WTC11 (cell line): ENCODE results near the gene PRPF6. TPM values are rescaled to one million over a fixed set of nuclear protein-coding genes. Genes with fewer than 3 reads are reported as not detected.

Experiments
- ATF2 ChIP-seq: sonication (generic); formaldehyde crosslinking; IDR thresholded peaks from 2 replicates; pipeline ENCODE4 v1.8.1; 2022; ENCODE audit warnings: low read depth, missing genetic modification reagents, borderline replicate concordance
- CDX4 ChIP-seq: fragments of 250-450 bp; sonication (Bioruptor Pico); IDR thresholded peaks from 2 replicates; pipeline ENCODE4 v1.9.0; 2021; ENCODE audit warnings: moderate library complexity, mild to moderate bottlenecking, inconsistent platforms, borderline replicate concordance
- CREB1 ChIP-seq: sonication (generic); formaldehyde crosslinking; IDR thresholded peaks from 2 replicates; pipeline ENCODE4 v1.8.0; 2023; ENCODE audit warnings: mild to moderate bottlenecking, missing genetic modification reagents
- E2F1 ChIP-seq: sonication (generic); formaldehyde crosslinking; IDR thresholded peaks from 2 replicates; pipeline ENCODE4 v1.8.0; 2022; ENCODE audit warnings: mild to moderate bottlenecking, missing genetic modification reagents
- ERG ChIP-seq: fragments of 250-450 bp; sonication (Bioruptor Pico); IDR thresholded peaks from 2 replicates; pipeline ENCODE4 v1.8.0; 2021; ENCODE audit warnings: mild to moderate bottlenecking
- ESRRA ChIP-seq: sonication (generic); formaldehyde crosslinking; IDR thresholded peaks from 2 replicates; pipeline ENCODE4 v1.8.1; 2022; ENCODE audit warnings: mild to moderate bottlenecking, missing genetic modification reagents, borderline replicate concordance
- HMGA2 ChIP-seq: fragments of 250-450 bp; sonication (Bioruptor Pico); IDR thresholded peaks from 2 replicates; pipeline ENCODE4 v1.4.0; 2021; ENCODE audit warnings: mild to moderate bottlenecking, moderate library complexity
- IRF2 ChIP-seq: sonication (generic); formaldehyde crosslinking; IDR thresholded peaks from 2 replicates; pipeline ENCODE4 v1.8.0; 2022; ENCODE audit warnings: low read depth, missing genetic modification reagents, borderline replicate concordance
- MAX ChIP-seq: sonication (generic); formaldehyde crosslinking; IDR thresholded peaks from 2 replicates; pipeline ENCODE4 v1.8.0; 2022; ENCODE audit warnings: mild to moderate bottlenecking, missing genetic modification reagents
- MLX ChIP-seq: sonication (generic); formaldehyde crosslinking; IDR thresholded peaks from 2 replicates; pipeline ENCODE4 v1.8.1; 2023; ENCODE audit warnings: mild to moderate bottlenecking, missing genetic modification reagents, moderate library complexity
- MXD4 ChIP-seq: fragments of 250-450 bp; sonication (Bioruptor Pico); IDR thresholded peaks from 2 replicates; pipeline ENCODE4 v1.8.0; 2021; ENCODE audit warnings: mild to moderate bottlenecking, moderate library complexity, borderline replicate concordance
- OVOL2 ChIP-seq: fragments of 250-450 bp; sonication (Bioruptor Pico); IDR thresholded peaks from 2 replicates; pipeline ENCODE4 v1.9.0; 2021; ENCODE audit warnings: mild to moderate bottlenecking, borderline replicate concordance
- PREB ChIP-seq: sonication (generic); formaldehyde crosslinking; IDR thresholded peaks from 2 replicates; pipeline ENCODE4 v1.8.1; 2022; ENCODE audit warnings: mild to moderate bottlenecking, missing genetic modification reagents, moderate library complexity, borderline replicate concordance
- RORB ChIP-seq: fragments of 250-450 bp; sonication (Bioruptor Pico); IDR thresholded peaks from 2 replicates; pipeline ENCODE4 v1.9.0; 2021; ENCODE audit warnings: mild to moderate bottlenecking
- SMAD3 ChIP-seq: sonication (generic); formaldehyde crosslinking; IDR thresholded peaks from 2 replicates; pipeline ENCODE4 v1.8.0; 2022; ENCODE audit warnings: missing genetic modification reagents, mild to moderate bottlenecking, borderline replicate concordance
- SOX15 ChIP-seq: fragments of 250-450 bp; sonication (Bioruptor Pico); IDR thresholded peaks from 2 replicates; pipeline ENCODE4 v1.9.0; 2021; ENCODE audit warnings: mild to moderate bottlenecking
- STAT6 ChIP-seq: sonication (generic); formaldehyde crosslinking; conservative IDR thresholded peaks from 2 replicates; pipeline ENCODE4 v1.8.1; 2023; ENCODE audit warnings: mild to moderate bottlenecking, low read depth, missing genetic modification reagents, moderate library complexity
- TP53 ChIP-seq: sonication (generic); formaldehyde crosslinking; IDR thresholded peaks from 2 replicates; pipeline ENCODE4 v1.8.1; 2023; ENCODE audit warnings: mild to moderate bottlenecking, missing genetic modification reagents
- USF1 ChIP-seq: sonication (generic); formaldehyde crosslinking; IDR thresholded peaks from 2 replicates; pipeline ENCODE4 v1.8.0; 2022; ENCODE audit warnings: mild to moderate bottlenecking, missing genetic modification reagents
- USF2 ChIP-seq: sonication (generic); formaldehyde crosslinking; IDR thresholded peaks from 2 replicates; pipeline ENCODE4 v1.8.1; 2023; ENCODE audit warnings: mild to moderate bottlenecking, missing genetic modification reagents, moderate library complexity
- ZNF121 ChIP-seq: sonication (generic); formaldehyde crosslinking; IDR thresholded peaks from 2 replicates; pipeline ENCODE4 v1.8.0; 2023; ENCODE audit warnings: missing genetic modification reagents
- ZNF138 ChIP-seq: sonication (generic); formaldehyde crosslinking; conservative IDR thresholded peaks from 2 replicates; pipeline ENCODE4 v1.8.1; 2022; ENCODE audit warnings: mild to moderate bottlenecking, moderate library complexity, missing genetic modification reagents
- ZNF416 ChIP-seq: fragments of 250-450 bp; sonication (Bioruptor Pico); IDR thresholded peaks from 2 replicates; pipeline ENCODE4 v1.9.0; 2021; ENCODE audit warnings: mild to moderate bottlenecking, inconsistent platforms
- ZNF512 ChIP-seq: sonication (generic); formaldehyde crosslinking; IDR thresholded peaks from 2 replicates; pipeline ENCODE4 v1.8.1; 2022; ENCODE audit warnings: missing genetic modification reagents, borderline replicate concordance
- total RNA-seq: library from RNA; stranded (reverse); gene quantifications from 3 replicates; pipeline ENCODE4 v1.2.3, GENCODE V29; 2021

PRPF6 gene
- total RNA-seq, 1 experiment from 2014 or later: 79.4 TPM

GRCh38 chr20:63955827-63956663, 24.9 kb upstream of the PRPF6 start, which contains the start of gene UCKL1 (continued):
- TF ChIP-seq USF2 (CRISPR knock-in tag): peak; percentile 90
- 0 out of 2 replicates have a peak, but pooled peaks have one; percentile 63 for TF ChIP-seq TP53
- TF ChIP-seq SOX15 (CRISPR knock-in tag): no peak
- no peak for TF ChIP-seq ATF2
- TF ChIP-seq MAX (CRISPR knock-in tag): peak; percentile 89
- TF ChIP-seq E2F1 (CRISPR knock-in tag): no peak
- TF ChIP-seq ZNF416 (CRISPR knock-in tag): no peak
- TF ChIP-seq ERG: no peak
- no peak for TF ChIP-seq SMAD3 (CRISPR knock-in tag)
- TF ChIP-seq ZNF138 (CRISPR knock-in tag): 0 out of 2 replicates have a peak, but pooled peaks have one; percentile 15
- TF ChIP-seq ZNF121 (CRISPR knock-in tag): no peak
- TF ChIP-seq ZNF512 (CRISPR knock-in tag): 0 out of 2 replicates have a peak, but pooled peaks have one; percentile 58
- no peak for TF ChIP-seq OVOL2
- no peak for TF ChIP-seq HMGA2
- TF ChIP-seq MLX (CRISPR knock-in tag): no peak
- TF ChIP-seq RORB (CRISPR knock-in tag): no peak
- TF ChIP-seq CDX4: no peak
- no peak for TF ChIP-seq CREB1 (CRISPR knock-in tag)
- peak; percentile 93 for TF ChIP-seq USF1 (CRISPR knock-in tag)
- peak; percentile 69; the same call in 1 of the 2 replicates for TF ChIP-seq PREB (CRISPR knock-in tag)
- no peak for TF ChIP-seq MXD4 (CRISPR knock-in tag)
- peak; percentile 94; the same call in 1 of the 2 replicates for TF ChIP-seq STAT6
- TF ChIP-seq IRF2 (CRISPR knock-in tag): no peak
- peak; percentile 75; the same call in 1 of the 2 replicates for TF ChIP-seq ESRRA (CRISPR knock-in tag)
